Measurements from ENCODE around the gene SYCE3. TPM values are rescaled to one million over a fixed set of nuclear protein-coding genes. Genes with fewer than 3 reads are reported as not detected.
A peak's percentile ranks its signal among the peaks of the same experiment; 100 is the strongest.

The SYCE3 gene
- total RNA-seq, 1 donor from 2014 or later: not detected

DNA sequence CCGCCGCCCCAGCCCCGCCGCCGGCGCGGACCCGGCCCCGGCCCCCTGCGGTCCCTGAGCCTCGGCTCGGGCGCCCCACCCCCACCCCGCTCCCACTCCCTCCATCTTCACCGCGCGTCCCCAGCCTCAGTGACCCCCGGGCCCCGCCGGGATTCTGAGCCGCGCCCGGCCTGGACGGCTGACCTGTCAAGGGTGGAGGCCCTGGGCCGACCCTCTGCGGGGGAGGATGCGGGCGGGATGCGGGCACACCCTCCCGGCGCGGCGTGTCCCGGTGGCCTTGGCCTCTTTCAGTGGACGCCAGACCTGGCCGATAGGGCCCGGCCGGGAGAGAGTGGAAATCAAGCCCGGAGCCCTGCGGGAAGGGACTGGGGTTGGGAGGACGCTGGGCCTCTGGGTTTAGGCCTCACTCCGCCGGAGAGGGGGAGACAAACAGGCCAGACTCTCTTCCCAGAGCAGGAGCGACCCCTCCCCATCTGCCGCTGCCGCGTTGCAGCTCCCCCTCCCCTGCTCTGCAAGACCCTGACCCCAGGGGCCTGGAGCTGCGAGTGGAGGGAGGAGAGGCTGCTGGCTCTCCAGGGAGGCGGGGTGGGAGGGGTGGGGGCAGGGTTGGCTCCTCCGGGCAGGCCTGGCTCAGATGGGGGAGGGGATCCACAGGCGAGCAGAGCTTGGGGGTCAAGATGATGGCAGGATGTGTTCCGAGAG is 38.4 kb upstream of the SYCE3 start:
- no peak for DNase-seq (ENCODE audit: low read depth)

DNA sequence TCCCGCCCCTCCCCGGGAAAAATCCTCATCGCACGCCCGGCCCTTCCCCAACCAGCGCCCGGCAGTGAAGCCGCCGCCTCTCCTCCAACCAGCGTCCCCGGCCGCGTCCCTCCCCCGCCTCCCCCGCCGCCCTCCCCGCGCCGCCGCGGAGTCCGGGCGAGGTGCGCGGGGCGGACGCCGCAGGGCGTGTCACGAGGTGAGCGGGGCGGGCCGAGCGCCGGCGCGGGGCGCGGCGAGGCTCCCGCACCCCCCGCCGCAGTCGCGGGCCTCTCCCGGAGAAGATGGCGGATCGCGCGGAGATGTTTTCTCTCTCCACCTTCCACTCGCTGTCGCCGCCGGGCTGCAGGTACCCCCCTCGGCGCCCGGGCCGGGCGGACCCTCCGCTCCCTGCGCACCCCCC is 37.8 kb upstream of the SYCE3 start, which contains the start of gene MAPK8IP2:
Gene MAPK8IP2, plus strand, starts transcription at position 256 of the 400 bp plus-strand sequence. Its CDS starts 26 bp downstream, at position 282.
- DNase-seq (ENCODE audit: low read depth): no peak

DNA sequence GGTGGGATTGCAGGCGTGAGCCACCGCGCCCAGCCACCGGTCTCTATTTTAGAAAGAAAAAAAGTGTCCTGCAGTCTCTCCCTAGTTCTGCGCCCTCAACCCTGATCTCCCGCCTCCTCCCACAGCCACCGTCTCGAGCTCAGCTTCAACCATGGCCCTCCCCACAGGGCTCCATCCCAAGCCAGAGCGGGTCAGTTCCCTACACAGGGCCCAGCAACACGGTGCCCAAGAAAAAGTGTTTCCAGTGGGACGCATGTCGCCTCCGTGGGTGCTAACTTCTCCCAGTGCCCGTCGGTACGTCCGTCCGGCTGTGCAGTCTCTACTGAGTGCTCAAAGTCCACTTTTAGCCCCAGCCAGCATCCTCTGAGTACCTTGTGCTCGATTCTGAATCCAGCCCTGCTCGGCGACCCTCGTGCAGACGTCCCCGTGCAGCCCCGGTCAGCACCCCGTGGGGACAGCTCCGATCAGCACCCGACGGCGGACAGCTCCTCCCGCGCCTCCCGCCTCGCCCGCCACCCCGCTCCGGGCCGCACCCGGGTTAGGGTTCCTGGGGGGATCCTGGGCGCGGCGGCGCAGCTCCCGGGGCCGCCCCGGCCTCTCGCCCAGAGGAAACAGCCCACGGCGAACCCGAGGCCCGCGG is 37.2 kb upstream of the SYCE3 start:
- DNase-seq (ENCODE audit: low read depth): peak; percentile 40

DNA sequence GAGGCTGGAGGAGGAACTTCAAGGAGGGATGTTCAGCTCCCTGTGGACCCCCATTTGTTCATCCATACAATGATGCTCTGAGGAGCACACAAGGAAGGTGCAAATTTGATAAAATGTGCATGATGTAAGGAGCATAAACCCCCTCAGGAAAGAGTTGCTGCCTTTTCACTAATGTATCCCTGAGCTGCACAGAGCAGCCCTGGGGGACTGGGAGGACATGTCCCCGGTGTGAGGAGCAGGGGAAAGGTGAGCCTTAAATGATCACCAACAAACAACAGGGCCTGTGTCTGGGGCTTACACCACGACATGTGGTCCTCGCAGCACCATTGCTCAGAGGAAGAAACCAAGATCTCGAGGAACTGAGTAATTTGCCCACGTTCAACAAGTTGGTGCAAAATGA is 34.4 kb upstream of the SYCE3 start:
- DNase-seq (ENCODE audit: low read depth): no peak

DNA sequence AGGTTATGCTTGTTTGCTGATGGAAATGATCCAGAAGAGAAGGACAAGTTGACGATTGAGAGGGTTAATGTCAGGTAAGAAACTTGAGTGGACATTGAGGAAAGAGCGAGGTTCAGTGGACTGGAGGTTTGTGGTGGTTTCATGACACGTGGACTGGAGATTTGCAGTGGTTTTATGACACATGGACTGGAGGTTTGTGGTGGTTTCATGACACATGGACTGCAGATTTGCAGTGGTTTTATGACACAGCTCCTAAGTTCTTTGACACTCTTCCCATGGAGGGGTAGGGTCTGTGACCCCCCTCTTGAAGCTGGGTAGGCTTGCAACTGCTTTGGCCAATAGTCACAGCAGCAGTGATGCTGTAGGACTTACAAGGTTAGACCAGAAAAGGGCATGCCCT is 32.5 kb upstream of the SYCE3 start:
- DNase-seq (ENCODE audit: low read depth): peak; percentile 45

DNA sequence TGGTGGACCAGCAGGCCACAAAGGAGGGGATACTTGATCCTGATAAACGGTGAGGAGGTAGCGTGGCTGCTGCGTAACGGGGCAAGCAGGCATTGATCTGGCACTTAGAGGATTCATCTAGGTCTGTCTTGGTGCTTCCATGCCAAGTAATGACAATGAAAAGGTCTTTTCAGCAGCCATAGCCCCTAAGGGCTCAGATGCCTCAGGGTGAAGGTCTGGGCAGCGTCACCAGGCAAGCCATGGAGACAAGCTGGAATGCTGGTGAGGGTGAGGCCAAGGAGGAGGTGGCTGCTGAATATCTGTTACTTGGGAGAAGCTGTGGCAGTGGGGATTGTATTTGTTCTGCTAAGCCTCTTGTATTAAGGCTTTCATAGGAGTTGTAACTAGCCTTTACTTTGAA is 24.7 kb upstream of the SYCE3 start:
- no peak for DNase-seq (ENCODE audit: low read depth)

DNA sequence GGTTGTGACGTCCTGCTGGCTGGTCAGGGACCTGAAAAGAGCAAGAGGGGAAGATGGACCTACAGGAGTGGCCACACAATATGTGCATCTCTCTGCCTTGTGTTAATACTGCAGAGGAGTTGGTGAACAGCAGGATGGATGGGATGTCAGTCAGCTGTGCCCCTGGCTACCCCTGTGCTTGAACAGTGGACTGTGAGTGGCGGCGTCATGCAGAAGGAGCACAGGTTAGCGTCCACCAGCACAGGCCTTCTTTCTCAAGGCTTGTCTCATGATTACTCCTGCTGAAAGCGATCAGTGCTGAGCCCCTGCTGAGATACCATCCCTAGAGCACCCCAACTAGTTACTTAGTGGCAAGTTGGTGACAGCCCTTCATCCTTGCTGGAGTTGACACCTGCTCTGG is 23.7 kb upstream of the SYCE3 start:
- no peak for DNase-seq (ENCODE audit: low read depth)

DNA sequence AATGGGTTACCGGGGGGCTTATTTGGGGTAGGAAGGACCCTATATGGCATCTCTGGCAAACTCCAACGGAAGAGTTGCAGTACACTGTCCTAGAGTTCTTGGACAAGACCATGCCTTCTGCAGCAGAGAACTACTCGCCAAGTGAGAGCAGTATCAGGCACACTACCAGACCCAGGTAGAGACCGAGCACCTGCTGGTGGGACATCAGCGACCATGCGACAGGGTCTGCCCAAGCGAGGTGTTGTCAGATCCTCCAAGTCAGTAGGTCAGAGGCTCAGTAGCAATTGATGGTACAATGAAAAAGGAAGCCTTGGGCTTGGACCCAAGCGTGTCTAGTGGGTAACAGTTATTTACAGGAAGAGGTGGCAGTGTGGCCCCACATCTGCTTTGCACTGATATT is 23.1 kb upstream of the SYCE3 start:
- DNase-seq (ENCODE audit: low read depth): no peak

DNA sequence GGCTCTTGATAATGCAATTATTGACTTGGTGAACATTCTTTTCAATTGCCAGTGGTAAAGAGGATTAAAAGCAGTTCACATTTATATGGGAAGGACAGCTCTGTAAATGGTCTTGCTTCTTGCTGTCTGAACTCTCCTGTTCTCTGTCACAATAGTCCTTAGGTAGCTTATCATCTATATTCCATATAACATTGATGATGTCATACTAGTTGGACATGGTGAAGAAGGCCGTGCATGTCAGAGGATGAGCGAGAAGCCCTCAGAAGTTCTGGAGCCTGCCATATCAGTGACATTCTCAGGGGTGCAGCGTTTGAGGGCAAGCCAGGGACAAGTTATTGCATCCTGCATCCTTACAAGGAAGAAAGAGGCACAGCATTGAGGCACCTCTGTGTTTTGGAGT is 22.5 kb upstream of the SYCE3 start:
- DNase-seq (ENCODE audit: low read depth): no peak

DNA sequence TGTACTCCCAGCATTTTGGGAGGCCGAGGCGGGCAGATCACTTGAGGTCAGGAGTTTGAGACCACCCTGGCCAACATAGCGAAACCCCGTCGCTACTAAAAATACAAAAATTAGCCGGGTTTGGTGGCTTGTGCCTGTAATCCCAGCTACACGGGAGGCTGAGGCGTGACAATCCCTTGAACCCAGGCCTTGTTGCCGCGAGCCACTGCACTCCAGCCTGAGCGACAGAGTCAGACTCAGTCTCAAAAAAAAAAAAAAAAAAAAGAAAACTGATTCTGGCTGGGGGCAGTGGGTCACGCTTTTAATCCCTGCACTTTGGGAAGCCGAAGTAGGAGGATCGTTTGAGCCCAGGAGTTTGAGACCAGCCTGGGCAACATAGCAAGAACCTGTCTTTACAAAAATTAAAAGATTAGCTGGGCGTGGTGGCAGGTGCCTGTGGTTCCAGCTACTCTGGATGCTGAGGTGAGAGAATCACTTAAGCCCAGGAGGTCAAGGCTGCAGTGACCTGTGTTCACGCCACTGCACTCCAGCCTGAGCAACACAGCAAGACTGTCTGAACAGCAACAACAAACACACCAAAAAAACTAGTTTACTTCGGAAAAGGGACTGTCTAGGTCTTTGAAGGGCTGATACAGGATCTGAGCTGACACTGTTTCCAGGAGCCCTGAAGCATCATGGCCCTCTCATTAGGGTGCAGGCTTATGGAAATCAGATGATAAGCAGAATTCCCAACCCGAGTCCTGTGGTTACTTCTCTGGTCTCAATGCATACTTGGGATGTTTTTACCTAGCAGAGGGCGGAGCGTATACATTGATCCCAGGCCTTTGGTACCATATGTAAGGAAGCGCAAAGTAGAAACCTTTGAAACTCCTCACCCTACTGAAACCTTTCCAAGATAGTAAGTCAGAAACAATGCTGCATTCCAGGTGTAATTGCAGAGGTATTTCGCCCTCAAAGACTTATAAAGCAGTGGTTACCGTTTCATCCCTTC is 21.7 kb upstream of the SYCE3 start:
- no peak for DNase-seq (ENCODE audit: low read depth)

DNA sequence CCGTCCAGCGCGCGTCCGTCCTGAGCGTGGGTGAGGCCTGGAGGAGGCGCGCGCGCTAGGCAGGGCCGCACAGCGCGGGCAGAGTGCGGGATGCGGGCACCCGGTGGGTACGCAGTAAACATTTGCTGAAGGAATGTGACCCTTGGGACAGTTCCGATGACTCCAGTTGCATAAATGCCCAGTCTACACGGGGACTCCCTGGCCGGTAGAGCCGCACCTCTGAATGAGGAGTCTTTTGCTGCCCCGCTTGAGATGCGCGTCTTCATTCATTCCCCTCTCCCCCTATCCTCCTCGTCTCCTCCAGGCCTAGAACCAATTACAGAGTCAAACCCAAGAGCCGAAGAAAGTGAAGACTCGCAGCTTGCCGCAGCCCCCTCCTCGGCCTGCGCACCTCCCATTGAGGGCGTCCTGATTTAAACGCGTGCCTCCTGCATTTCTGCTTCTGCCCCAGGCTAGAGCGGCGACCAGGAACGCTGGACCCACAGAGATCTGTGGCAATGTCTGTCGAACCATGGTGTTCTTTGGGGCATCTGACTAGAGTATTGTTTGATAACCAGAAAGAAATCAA is 20.7 kb upstream of the SYCE3 start:
- DNase-seq (ENCODE audit: low read depth): no peak

DNA sequence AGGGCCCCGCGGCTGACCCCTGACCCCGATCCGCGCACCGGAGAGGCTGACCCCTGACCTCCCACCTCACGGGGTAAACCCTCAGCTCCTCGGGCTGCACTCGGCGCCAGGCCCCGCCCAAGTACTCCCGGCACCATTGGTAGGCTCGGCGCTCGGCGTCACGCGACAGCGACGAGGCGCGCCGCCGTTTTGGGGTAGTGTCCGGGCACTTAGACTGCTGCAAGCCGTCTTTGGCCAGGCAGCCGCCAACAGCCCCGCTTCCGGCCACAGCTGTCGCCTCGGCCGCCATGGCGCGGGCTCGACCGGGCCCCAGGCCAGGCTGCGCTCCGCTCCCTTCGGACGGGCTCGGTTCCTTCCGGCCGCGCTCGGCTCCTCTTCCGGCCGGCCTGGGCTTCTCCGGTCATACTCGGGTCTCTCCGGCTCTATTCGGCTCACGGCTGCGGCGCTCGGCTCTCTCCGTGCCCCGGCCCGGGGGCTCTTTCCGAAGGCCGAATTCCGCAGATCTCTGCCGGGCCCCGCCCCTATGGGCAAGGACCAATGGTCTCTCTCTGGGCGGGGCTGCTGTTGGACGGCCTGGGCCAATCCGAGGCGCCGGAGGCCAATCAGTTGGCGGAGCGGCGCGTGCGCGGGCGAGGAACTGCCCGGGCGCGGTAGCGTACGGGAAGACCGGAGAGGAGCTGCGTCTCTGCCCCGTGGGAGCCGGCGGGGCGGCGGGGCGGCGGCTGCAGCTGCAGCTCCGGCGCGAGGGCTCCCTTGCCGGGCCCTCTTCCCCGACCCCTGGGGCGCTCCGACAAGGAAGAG is 20.0 kb upstream of the SYCE3 start, which contains the start of gene CHKB:
Gene CHKB, minus strand, starts transcription at position 357 of the 801 bp plus-strand sequence. Its CDS starts 68 bp downstream, at position 289.
- peak; percentile 99 for DNase-seq (ENCODE audit: low read depth)

DNA sequence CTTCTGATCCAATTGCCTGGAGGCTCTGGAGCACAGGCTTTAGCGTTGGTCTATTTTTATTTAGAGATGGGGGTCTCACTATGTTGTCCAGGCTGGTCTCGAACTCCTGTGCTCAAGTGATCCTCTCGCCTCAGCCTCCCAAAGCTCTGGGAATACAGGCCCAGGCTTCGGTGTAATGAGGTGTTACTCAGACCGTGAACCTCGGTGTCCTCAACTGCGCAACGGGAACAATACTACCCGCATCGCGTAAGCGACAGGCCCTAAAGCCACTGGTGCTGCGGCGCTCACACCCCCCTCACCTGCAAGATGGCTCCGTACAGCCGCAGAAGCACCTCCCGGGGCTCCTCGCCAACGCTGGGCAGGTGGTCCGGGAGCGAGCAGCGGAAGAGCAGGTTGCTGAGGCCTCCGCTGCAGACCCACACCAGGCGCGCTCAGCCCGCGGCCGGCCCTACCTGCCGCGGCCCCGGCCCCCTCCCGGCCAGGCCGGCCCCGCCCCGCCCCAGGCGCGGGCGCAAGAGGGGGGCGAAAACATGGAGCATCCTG is 19.3 kb upstream of the SYCE3 start:
- no peak for DNase-seq (ENCODE audit: low read depth)

DNA sequence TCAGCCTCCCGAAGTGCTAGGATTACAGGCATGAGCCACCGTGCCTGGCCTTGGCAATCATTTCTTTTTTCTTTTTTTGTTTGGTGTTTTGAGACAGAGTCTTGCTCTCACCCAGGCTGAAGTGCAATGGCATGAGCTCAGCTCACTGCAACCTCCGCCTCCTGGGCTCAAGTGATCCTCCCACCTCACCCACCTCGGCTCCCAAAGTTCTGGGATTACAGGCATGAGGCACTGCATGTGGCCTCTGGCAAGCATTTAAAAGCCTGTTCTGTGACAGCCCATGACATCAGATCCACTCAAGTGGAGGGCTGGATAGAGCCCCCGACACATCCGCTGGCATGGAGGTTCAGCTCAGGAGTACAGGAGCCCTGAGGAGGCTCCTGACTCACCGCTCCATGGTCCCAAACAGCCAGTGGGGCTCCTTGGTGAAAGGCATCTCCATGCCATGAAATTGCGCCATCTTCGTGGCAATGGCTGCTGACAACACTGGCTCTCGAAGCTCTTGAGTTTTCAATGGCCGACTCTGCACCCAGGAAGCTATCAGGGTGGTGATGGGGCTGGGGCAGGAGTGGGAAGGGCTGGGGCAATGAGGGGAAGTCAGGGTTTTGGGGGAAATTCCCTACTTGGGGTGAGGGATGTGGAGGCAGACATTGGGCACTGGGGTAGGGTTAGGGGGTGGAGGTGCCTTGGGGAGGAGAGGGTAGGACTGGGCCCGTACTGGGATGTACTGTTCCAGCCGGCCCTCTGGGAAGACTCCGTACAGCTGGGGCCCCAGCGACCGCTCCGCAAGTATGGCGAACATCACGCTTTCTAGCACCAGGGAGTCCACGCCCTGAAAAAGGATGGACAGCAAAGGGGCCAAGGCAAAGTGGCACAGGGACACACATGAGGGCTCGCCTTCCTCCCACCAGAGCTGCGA is 18.6 kb upstream of the SYCE3 start:
- no peak for DNase-seq (ENCODE audit: low read depth)

DNA sequence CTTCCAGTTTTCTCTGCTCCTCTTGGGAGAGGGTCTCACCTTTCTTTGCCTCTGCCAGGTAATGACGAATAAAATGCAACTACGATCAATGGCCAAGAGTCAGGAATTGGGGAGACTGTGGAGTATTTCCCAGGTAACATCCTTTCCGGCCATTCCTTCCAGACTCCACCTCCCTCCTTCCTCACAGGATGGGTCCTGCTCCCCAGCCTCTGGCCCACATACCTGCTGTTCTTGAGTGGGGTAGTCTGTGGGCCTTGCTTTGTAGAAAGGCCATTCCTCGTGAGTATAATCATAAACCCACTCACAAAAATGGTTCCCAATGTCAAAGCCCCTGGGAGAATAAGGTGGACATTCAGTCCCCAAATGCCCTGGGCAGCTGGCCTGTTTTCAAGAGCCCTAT is 17.0 kb upstream of the SYCE3 start:
- DNase-seq (ENCODE audit: low read depth): no peak

DNA sequence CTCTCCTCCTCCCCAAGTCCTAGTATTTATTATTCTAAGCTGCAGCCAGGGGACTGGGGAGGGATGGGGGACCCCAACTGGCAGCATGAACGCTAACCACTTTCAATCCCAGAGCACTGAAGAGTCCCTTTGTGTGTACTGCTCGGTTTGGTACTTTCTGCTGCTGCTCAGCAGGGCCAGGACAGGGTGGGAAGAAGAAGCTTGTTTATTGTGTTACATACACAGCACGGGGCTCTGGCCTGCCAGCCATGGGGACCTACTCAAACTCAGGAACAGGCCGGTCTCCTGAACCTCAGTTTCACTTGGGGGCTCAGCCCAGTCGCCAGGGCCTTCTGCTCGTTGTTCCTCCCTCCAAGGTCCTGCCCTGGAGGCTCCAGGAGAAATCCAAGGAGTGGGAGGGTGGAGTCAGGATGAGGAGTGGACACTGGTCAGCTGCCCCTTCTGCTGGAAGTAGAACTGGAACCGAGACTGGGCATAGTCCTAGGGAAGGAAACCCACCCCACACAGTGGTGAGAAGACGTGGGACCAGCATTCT is 16.1 kb upstream of the SYCE3 start:
- no peak for DNase-seq (ENCODE audit: low read depth)

DNA sequence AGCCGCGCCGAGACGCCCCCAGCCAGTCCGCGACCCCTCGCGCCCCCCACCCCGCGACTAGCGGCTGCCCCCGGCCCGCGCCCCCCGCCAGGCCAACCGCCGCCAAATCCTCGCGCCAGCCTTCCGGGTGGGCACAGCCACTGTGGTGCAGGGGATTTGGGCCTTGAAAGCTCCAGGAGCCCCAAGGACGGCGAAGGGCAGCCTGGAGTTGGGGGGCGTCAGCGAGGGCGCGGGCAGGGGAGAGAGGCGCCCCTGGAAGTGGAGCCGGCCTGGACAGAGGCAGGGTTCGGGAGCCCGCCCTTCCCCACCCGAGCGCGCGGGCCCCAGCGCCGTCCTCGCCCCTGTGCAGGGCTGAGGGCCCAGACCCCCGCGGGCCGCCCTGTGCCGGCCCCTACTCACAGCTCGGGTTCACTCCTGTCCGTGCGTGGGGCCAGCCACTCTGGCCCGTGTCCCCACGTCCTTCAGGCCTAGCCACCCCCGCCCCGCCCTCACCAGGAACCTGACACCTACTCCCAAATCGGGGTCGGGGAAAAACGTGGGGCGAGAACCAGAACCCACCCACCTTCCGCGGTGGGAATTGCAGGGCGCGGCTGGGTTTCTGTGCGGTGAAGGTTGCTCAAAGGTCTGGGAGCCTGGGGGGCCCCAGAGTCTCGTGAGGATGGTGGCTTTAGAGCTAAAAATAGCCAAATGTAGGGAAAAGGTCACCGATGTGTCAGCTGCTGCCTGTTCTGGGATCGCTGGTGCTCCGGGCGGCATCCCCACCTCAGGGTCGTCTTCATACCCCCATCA is 15.5 kb upstream of the SYCE3 start, which contains the start of gene CPT1B:
Gene CPT1B, minus strand, starts transcription at position 441 of the 789 bp plus-strand sequence. CDS start 512 bp downstream, outside the sequence.
- DNase-seq (ENCODE audit: low read depth): peak; percentile 61

DNA sequence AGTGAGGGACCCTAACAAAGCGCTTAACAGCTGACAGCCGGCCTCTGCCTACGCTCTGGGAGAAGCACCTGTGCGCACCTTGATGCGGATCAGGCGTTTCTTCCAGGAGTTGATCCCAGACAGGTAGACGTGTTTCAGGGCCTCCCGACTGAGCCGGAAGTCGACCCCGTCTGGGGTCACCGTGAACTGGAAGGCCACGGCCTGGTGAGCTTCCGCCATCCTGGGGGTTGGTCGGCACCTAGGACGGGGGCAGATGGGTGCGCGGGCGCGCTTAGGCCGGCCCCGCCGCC is 14.9 kb upstream of the SYCE3 start:
- no peak for DNase-seq (ENCODE audit: low read depth)

All from myocyte (in vitro differentiated cells).